Astrocyte (in vitro differentiated cells and primary cell): Measurements from ENCODE around the gene MAP3K14. TPM values are rescaled to one million over a fixed set of nuclear protein-coding genes. Genes with fewer than 3 reads are reported as not detected.

Source experiments
- DNase-seq: peaks from one replicate; pipeline ENCODE4 v3.0.0-alpha.2; 2010; ENCODE audit warnings: low read depth
- FAIRE-seq: peaks from 2 replicates; lab custom pipeline; 2011; peaks lifted over from hg19 to GRCh38; lab: Jason Lieb, UNC
- H2AFZ ChIP-seq: 2 replicates; pipeline ENCODE4 v1.6.0; 2012; ENCODE audit warnings: low read depth, low read length, inconsistent platforms
- H3K27ac ChIP-seq: 2 replicates; pipeline ENCODE4 v1.5.1; 2011; ENCODE audit warnings: low read depth, low read length, inconsistent platforms
- H3K27me3 ChIP-seq: 2 replicates; pipeline ENCODE4 v1.6.0; 2011; ENCODE audit warnings: low read length, inconsistent platforms; ENCODE audit not compliant: insufficient read depth
- H3K36me3 ChIP-seq: 2 replicates; pipeline ENCODE4 v1.5.1; 2011; ENCODE audit warnings: low read length, inconsistent platforms; ENCODE audit not compliant: insufficient read depth
- H3K4me1 ChIP-seq: 2 replicates; pipeline ENCODE4 v1.5.1; 2011; ENCODE audit warnings: low read length, inconsistent platforms; ENCODE audit not compliant: insufficient read depth
- H3K4me2 ChIP-seq: 2 replicates; pipeline ENCODE4 v1.6.0; 2012; ENCODE audit warnings: low read length, inconsistent platforms
- H3K4me3 ChIP-seq: 2 replicates; pipeline ENCODE4 v1.5.1; 2011; ENCODE audit warnings: low read depth, mild to moderate bottlenecking, low read length, inconsistent platforms; ENCODE audit not compliant: insufficient read depth
- H3K79me2 ChIP-seq: 2 replicates; pipeline ENCODE4 v1.6.0; 2012; ENCODE audit warnings: mild to moderate bottlenecking, low read length, inconsistent platforms; ENCODE audit not compliant: insufficient read depth
- H3K9ac ChIP-seq: 2 replicates; pipeline ENCODE4 v1.6.0; 2012; ENCODE audit warnings: mild to moderate bottlenecking, low read length, inconsistent platforms
- H3K9me3 ChIP-seq: 2 replicates; pipeline ENCODE4 v1.5.1; 2012; ENCODE audit warnings: low read depth, mild to moderate bottlenecking, low read length, inconsistent platforms; ENCODE audit not compliant: insufficient read depth
- H4K20me1 ChIP-seq: 2 replicates; pipeline ENCODE4 v1.6.0; 2012; ENCODE audit warnings: low read length, inconsistent platforms; ENCODE audit not compliant: insufficient read depth
- H3K27ac Mint-ChIP-seq: one replicate; pipeline ENCODE4 v1.8.0; 2021; ENCODE audit warnings: mild to moderate bottlenecking, mixed read lengths; ENCODE audit not compliant: unreplicated experiment
- H3K27me3 Mint-ChIP-seq: one replicate; pipeline ENCODE4 v1.8.0; 2021; ENCODE audit warnings: low read depth, mixed read lengths; ENCODE audit not compliant: unreplicated experiment
- H3K36me3 Mint-ChIP-seq: one replicate; pipeline ENCODE4 v1.8.0; 2021; ENCODE audit warnings: low read depth, mixed read lengths; ENCODE audit not compliant: unreplicated experiment
- H3K4me1 Mint-ChIP-seq: one replicate; pipeline ENCODE4 v1.8.0; 2021; ENCODE audit warnings: low read depth, mixed read lengths; ENCODE audit not compliant: unreplicated experiment
- H3K4me3 Mint-ChIP-seq: one replicate; pipeline ENCODE4 v1.8.0; 2021; ENCODE audit warnings: mild to moderate bottlenecking, moderate library complexity, mixed read lengths; ENCODE audit not compliant: unreplicated experiment
- H3K9me3 Mint-ChIP-seq: one replicate; pipeline ENCODE4 v1.8.0; 2021; ENCODE audit warnings: mild to moderate bottlenecking, mixed read lengths; ENCODE audit not compliant: unreplicated experiment
- CTCF ChIP-seq: IDR thresholded peaks from 2 replicates; pipeline ENCODE4 v1.5.1; 2011; ENCODE audit warnings: low read depth, mild to moderate bottlenecking, inconsistent platforms, low read length, moderate library complexity; ENCODE audit not compliant: insufficient read depth
- EZH2 ChIP-seq: IDR thresholded peaks from 2 replicates; pipeline ENCODE4 v1.6.1; 2012; ENCODE audit warnings: mild to moderate bottlenecking, low read length, inconsistent platforms; ENCODE audit not compliant: insufficient read depth
- total RNA-seq: library from RNA; stranded (reverse); gene quantifications from 2 replicates; pipeline ENCODE4 v1.2.1, GENCODE V29; 2021

Gene MAP3K14
- total RNA-seq, 1 donor from 2014 or later: 10.8 TPM

GRCh38 chr17:45282683-45283644, 33.9 kb downstream of the MAP3K14 start:
- peak overlapping the region; percentile 52 for H3K9ac ChIP-seq
- H3K4me2 ChIP-seq: peak overlapping the region; percentile 39

GRCh38 chr17:45279898-45280297, 36.9 kb downstream of the MAP3K14 start:
- H2AFZ ChIP-seq: no peak overlapping the region
- no peak overlapping the region for H3K27ac ChIP-seq
- peaks cover 6% of the 10 kb centered on the region for H3K79me2 ChIP-seq
- TF ChIP-seq CTCF (no peak), EZH2 (no peak)
- H3K9me3 Mint-ChIP-seq: no peaks in the 10 kb centered on the region
- no peak overlapping the region for H3K9ac ChIP-seq
- H3K4me1 Mint-ChIP-seq: peaks cover 12% of the 10 kb centered on the region
- peaks cover 26% of the 10 kb centered on the region for H3K36me3 ChIP-seq
- no peak overlapping the region for H3K4me3 Mint-ChIP-seq
- no peak for FAIRE-seq
- no peaks in the 10 kb centered on the region for H3K27me3 Mint-ChIP-seq
- H3K36me3 Mint-ChIP-seq: peaks cover 10% of the 10 kb centered on the region
- H3K27me3 ChIP-seq: no peaks in the 10 kb centered on the region
- H3K4me2 ChIP-seq: no peak overlapping the region
- H3K9me3 ChIP-seq: no peaks in the 10 kb centered on the region
- peaks cover 38% of the 10 kb centered on the region for H4K20me1 ChIP-seq
- H3K4me3 ChIP-seq: no peak overlapping the region
- peaks cover 22% of the 10 kb centered on the region for H3K4me1 ChIP-seq
- DNase-seq: no peak
- no peak overlapping the region for H3K27ac Mint-ChIP-seq

More at GRCh38 chr17:45282683-45283644, 33.9 kb downstream of the MAP3K14 start:
- H3K79me2 ChIP-seq: peaks cover 12% of the 10 kb centered on the region
- H3K4me1 ChIP-seq: peaks cover 14% of the 10 kb centered on the region
- no peaks in the 10 kb centered on the region for H3K27me3 Mint-ChIP-seq
- H3K4me1 Mint-ChIP-seq: peaks cover 12% of the 10 kb centered on the region
- DNase-seq: peak; percentile 80
- H3K9me3 ChIP-seq: peaks cover 2% of the 10 kb centered on the region
- TF ChIP-seq EZH2: no peak
- no peak for TF ChIP-seq CTCF
- peaks cover 21% of the 10 kb centered on the region for H3K36me3 Mint-ChIP-seq
- no peak overlapping the region for H3K4me3 ChIP-seq
- peak overlapping the region; percentile 9 for H3K4me3 Mint-ChIP-seq
- H3K27ac Mint-ChIP-seq: peak overlapping the region; percentile 77
- FAIRE-seq: no peak
- peak overlapping the region; percentile 55 for H3K27ac ChIP-seq
- no peaks in the 10 kb centered on the region for H3K9me3 Mint-ChIP-seq
- H3K27me3 ChIP-seq: no peaks in the 10 kb centered on the region
- H3K36me3 ChIP-seq: peaks cover 45% of the 10 kb centered on the region
- H4K20me1 ChIP-seq: peaks cover 34% of the 10 kb centered on the region
- H2AFZ ChIP-seq: no peak overlapping the region

- H3K27me3 Mint-ChIP-seq: no peaks in the 10 kb centered on the region
- H3K4me2 ChIP-seq: peak overlapping the region; percentile 34
- H3K9me3 Mint-ChIP-seq: no peaks in the 10 kb centered on the region
Measured at GRCh38 chr17:45277992-45278391, 38.8 kb downstream of the MAP3K14 start.

More at GRCh38 chr17:45277992-45278391, 38.8 kb downstream of the MAP3K14 start:
- H3K4me1 Mint-ChIP-seq: peaks cover 7% of the 10 kb centered on the region
- H3K79me2 ChIP-seq: no peaks in the 10 kb centered on the region
- no peak overlapping the region for H2AFZ ChIP-seq
- H3K27me3 ChIP-seq: no peaks in the 10 kb centered on the region
- no peaks in the 10 kb centered on the region for H3K9me3 ChIP-seq
- no peak overlapping the region for H3K4me3 ChIP-seq
- H3K27ac Mint-ChIP-seq: peak overlapping the region; percentile 53
- DNase-seq: peak; percentile 74
- H3K36me3 ChIP-seq: peaks cover 21% of the 10 kb centered on the region
- no peak overlapping the region for H3K27ac ChIP-seq
- FAIRE-seq: peak; percentile 59
- peaks cover 26% of the 10 kb centered on the region for H3K4me1 ChIP-seq
- H3K36me3 Mint-ChIP-seq: peaks cover 14% of the 10 kb centered on the region
- H3K4me3 Mint-ChIP-seq: no peak overlapping the region
- no peak overlapping the region for H3K9ac ChIP-seq
- peaks cover 32% of the 10 kb centered on the region for H4K20me1 ChIP-seq
- TF ChIP-seq EZH2: no peak
- TF ChIP-seq CTCF: no peak
